ENCODE data around the gene CPA1. TPM values are rescaled to one million over a fixed set of nuclear protein-coding genes. Genes with fewer than 3 reads are reported as not detected.

The CPA1 gene
- total and polyA plus RNA-seq, 7 donors = 0.18 to 4.6 (median 1.0) TPM

- Histone ChIP-seq H3K4me1 (no peaks in the 10 kb centered on the region), H3K27ac (no peak overlapping the region), H3K27me3 (ENCODE audit: insufficient read depth in 3 of 3, low read length in 2 of 3) (no peaks in the 10 kb centered on the region), H3K36me3 (ENCODE audit: insufficient read depth in 1 of 2, low read depth in 1 of 2) (no peaks in the 10 kb centered on the region), H3K4me3 (no peak overlapping the region), H3K9me3 (no peaks in the 10 kb centered on the region)
- TF ChIP-seq CTCF (IDR thresholded peaks at IDR 0.05) = no peak
- 93 to 100% (median 95%) methylated on average over 1 of the region's 1 CpG for WGBS, 3 donors
- ATAC-seq (no peak), DNase-seq (no peak)
- intact Hi-C loops (cut with DNase I) = no loop called here
Observed at GRCh38 chr7:130433301-130433700, 53.0 kb downstream of the CPA1 start.

- H3K27me3 ChIP-seq (ENCODE audit: insufficient read depth in 3 of 3, low read length in 2 of 3) = no peaks in the 10 kb centered on the region
- intact Hi-C loops (cut with DNase I) = no loop called here
- no peak overlapping the region for H3K4me3 ChIP-seq
- DNase-seq (no peak), ATAC-seq (no peak)
- no peaks in the 10 kb centered on the region for H3K9me3 ChIP-seq
- WGBS, 3 donors = 63 to 74% (median 73%) methylated on average over 2 of the region's 2 CpGs
- H3K36me3 ChIP-seq (ENCODE audit: insufficient read depth in 1 of 2, low read depth in 1 of 2) = no peaks in the 10 kb centered on the region
- TF ChIP-seq CTCF (IDR thresholded peaks at IDR 0.05) = no peak
- H3K4me1 ChIP-seq = no peaks in the 10 kb centered on the region
- no peak overlapping the region for H3K27ac ChIP-seq
Observed at GRCh38 chr7:130435311-130435854, 55.1 kb downstream of the CPA1 start.

- Histone ChIP-seq H3K36me3 (ENCODE audit: insufficient read depth in 1 of 2, low read depth in 1 of 2) (no peaks in the 10 kb centered on the region), H3K27ac (no peak overlapping the region), H3K4me3 (no peak overlapping the region), H3K4me1 (no peaks in the 10 kb centered on the region), H3K27me3 (ENCODE audit: insufficient read depth in 3 of 3, low read length in 2 of 3) (no peaks in the 10 kb centered on the region), H3K9me3 (no peaks in the 10 kb centered on the region)
- ATAC-seq = no peak
- no peak for TF ChIP-seq CTCF (IDR thresholded peaks at IDR 0.05)
- DNase-seq = no peak
- intact Hi-C loops (cut with DNase I) = no loop called here
- WGBS, 3 donors = 93 to 98% (median 98%) methylated on average over 1 of the region's 1 CpG
Observed at GRCh38 chr7:130436253-130436652, 56.0 kb downstream of the CPA1 start.

Other genes starting within 250 kb of the CPA1 start
- gene TMEM209, start 175.1 kb upstream of the CPA1 start, total RNA-seq = 10 to 100 TPM in 1 of 4 donors, 1 to 10 TPM in 3; 7.0 to 11.3 (median 8.8) TPM
- gene TMEM209, start 175.1 kb upstream of the CPA1 start, polyA plus RNA-seq = 10 to 100 TPM in 1 of 3 donors, 1 to 10 TPM in 2; 5.2 to 10.2 (median 9.3) TPM
- gene SSMEM1, start 172.6 kb upstream of the CPA1 start, total RNA-seq = not detected
- not detected for gene SSMEM1, start 172.6 kb upstream of the CPA1 start, polyA plus RNA-seq
- under 1 TPM in 1 of 4 donors, not detected in 3; 0.32 TPM for gene CPA2, start 113.6 kb upstream of the CPA1 start, total RNA-seq
- gene CPA2, start 113.6 kb upstream of the CPA1 start, polyA plus RNA-seq = under 1 TPM in 2 of 3 donors, not detected in 1; 0.23 to 0.30 TPM
- 1 to 10 TPM in 2 of 4 donors, under 1 TPM in 2; 0.11 to 2.5 (median 1.0) TPM for gene CPA4, start 87.3 kb upstream of the CPA1 start, total RNA-seq
- under 1 TPM; 0.09 to 0.68 (median 0.20) TPM for gene CPA4, start 87.3 kb upstream of the CPA1 start, polyA plus RNA-seq
- 1 to 10 TPM in 2 of 4 donors, under 1 TPM in 1, not detected in 1; 0.73 to 5.2 (median 1.7) TPM for gene CPA5, start 35.7 kb upstream of the CPA1 start, total RNA-seq
- 1 to 10 TPM in 1 of 3 donors, under 1 TPM in 2; 0.42 to 1.3 (median 0.48) TPM for gene CPA5, start 35.7 kb upstream of the CPA1 start, polyA plus RNA-seq
- gene CEP41, start 60.5 kb downstream of the CPA1 start, total RNA-seq = 1 to 10 TPM; 2.4 to 4.6 (median 3.2) TPM
- 1 to 10 TPM; 3.0 to 4.6 (median 4.2) TPM for gene CEP41, start 60.5 kb downstream of the CPA1 start, polyA plus RNA-seq
- 10 to 100 TPM in 2 of 4 donors, 1 to 10 TPM in 2; 3.0 to 12.6 (median 8.8) TPM for gene MEST, start 111.6 kb downstream of the CPA1 start, total RNA-seq
- gene MEST, start 111.6 kb downstream of the CPA1 start, polyA plus RNA-seq = 1 to 10 TPM; 2.8 to 5.3 (median 4.2) TPM

Measured in psoas muscle (tissue), 8 donors.